Activated T-cell treated with anti-CD3 and anti-CD28 coated beads for 1 hour (primary cell): ENCODE results near the gene WDR82.
A peak's percentile ranks its signal among the peaks of the same experiment; 100 is the strongest.
"Not testable (repeated sequence)": the region's sequence is repeated elsewhere in the genome, so short reads cannot be mapped to it uniquely, and the experiment has no call there.

Source experiments
- DNase-seq: peaks from one replicate; pipeline ENCODE4 v3.0.0-alpha.2; 2020; ENCODE audit warnings: low read depth

Gene WDR82

DNA sequence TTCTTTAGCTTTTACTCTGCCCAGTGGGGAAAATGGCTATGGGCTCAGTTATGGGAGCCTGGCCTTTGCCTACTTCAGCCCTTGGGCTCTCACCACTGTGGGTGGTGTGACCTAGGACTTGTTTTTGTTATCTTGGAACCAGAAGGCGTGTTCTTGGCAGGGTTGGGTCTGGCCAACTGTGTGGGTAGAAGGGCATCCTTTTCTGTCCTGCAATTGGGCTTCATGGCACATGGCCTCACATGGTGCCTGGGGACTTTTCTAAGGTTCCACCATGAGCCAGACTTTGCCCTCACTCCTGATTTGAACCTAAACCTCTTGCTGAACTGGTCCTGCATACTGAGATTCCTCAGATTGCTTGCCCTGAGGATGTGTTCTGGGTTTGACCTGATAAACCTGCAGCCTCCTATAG lies 10.9 kb upstream of the WDR82 start:
- no peak for DNase-seq

DNA sequence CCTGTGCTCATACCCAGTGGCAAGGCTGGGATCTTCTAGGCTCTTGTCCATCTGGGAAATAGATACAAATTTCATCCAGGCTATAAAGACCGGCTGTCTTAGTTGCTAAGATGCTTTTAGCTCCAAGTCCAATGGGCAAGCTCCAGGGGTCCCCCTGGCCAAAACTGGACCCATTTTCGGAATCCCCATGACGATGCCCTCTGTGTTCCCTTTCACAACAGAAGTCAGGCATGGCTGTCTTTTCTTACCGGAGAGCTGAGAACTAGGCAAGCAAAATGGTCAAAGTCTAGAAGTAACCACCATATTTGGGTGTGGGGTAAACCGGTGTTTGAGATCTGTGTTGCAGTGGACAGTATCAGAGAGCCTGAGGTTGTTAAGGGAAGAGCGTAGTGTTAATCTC lies 10.2 kb upstream of the WDR82 start:
- no peak for DNase-seq

DNA sequence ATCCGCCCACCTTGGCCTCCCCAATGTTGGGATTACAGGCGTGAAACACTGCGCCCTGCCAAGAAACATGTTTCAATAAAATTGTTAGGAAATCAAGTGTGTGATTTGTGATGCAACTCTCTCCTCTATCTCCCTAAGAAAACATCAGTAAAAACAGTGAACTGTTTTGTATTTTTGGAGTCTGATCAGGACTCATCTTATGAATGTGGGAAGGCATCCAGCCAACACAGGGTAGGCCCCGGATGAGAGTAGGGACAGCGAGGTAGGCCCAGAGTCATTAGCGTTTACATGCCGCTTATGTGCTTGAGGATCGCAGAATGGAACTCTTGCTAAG lies 8.3 kb upstream of the WDR82 start:
- DNase-seq: no peak

DNA sequence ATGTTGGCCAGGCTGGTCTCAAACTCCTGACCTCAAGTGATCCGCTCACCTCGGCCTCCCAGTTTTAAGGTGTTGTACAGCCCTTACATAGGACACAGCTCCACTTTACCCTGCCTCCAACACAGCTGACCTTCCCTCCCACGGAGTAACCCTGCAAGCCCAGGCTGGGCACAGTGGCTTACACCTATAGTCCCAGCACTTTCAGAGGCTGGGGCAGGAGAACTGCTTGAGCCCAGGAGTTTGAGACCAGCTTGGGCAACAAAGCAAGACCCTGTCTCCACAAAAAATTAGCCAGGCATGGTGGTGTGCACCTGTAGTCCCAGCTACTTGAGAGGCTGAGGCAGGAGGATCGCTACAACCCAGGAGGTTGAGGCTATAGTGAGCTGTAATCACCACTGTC lies 5.6 kb upstream of the WDR82 start:
- not testable (repeated sequence) for DNase-seq

DNA sequence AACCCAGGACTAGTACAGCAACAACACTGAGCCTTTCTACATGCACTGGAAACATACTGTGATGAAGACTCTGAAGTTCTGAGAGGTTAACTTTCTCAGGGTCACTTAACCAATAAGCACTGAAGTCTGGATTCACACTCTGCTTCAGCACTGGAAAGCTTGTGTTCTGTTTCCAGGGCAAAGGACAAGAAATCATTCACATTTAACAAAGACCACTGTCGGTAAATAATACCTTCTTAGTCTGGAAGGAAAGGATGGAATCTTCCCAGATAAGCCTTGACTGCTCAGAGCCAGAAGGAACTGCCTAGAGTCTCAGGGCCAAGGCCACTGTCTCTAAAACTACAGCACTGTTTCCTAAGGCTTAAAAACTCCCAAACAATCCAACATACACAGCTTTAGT lies 4.9 kb upstream of the WDR82 start:
- no peak for DNase-seq

DNA sequence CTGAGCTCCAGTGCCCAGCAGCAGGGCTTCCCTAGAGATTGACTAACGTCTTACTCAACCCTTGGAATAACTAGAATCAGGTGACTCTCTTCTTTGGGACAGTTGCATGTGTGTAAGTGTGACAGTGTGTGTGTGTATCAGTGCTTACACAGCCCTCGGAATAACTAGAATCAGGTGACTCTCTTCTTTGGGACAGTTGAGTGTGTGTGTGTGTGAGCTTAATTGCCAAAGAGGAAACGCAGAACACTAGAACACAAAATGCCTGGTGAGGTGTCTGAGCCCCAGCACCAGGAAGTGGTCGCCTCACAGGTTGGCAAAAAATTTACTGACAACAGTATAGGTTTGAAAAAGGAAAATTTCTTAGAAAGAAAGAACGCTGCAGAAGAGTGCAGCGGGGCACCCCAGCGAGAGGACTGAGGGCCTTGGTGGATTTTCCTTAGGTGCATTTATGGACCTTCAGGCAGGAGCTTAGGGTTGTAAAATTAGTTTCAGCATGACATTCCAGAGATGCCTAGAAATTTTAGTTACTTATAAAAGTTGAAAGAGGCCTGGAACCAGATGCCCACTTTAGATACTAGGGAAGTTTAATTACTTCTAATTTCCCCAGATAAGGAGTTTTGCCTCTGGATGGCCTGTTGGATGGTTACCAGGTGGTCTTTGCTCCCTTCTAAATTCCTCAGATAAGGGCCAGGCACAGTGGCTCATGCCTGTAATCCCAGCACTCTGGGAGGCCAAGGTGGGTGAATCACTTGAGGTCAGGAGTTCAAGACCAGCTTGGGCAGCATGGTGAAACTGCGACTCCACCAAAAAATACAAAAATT lies 3.7 kb upstream of the WDR82 start:
- DNase-seq: peak; percentile 29

DNA sequence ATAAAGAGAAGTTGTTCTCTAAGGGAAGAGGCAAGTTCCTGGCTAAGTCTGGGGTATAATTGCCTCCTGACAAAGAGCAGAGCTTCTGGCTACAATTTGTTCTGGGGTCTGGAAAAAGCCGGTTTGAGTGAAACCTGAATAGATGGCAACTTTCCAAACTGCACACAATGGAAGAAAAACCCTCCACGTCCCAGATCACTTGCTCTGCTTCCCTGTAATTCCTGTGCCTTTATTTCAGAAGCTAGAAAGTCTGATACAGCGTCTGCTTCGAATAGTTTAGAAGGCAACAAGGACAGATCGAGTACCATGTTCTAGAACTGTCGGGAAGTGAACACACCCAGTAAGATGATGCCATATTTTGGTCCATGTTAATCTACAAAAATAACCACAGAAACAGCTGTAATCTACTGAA lies 1.6 kb upstream of the WDR82 start:
- DNase-seq: no peak

DNA sequence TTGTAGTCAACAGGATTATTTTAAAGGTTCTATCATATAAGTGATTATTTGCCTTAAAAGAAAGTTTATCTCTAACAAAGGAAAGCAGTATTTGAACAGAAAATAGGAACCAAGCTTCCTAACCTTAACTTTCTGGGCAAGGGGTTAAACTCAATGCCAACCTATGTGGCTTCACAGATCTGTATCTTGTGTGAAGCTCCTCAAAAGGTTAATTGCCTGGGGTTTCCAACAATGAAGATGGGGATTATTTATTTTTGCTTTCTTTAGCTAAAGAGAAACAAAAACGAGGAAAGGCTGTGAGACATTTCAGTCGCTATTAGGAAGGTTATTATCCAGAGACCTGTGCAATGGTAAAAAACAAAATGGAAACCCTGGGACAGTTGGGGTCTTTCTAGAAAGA lies 1.1 kb upstream of the WDR82 start:
- no peak for DNase-seq

DNA sequence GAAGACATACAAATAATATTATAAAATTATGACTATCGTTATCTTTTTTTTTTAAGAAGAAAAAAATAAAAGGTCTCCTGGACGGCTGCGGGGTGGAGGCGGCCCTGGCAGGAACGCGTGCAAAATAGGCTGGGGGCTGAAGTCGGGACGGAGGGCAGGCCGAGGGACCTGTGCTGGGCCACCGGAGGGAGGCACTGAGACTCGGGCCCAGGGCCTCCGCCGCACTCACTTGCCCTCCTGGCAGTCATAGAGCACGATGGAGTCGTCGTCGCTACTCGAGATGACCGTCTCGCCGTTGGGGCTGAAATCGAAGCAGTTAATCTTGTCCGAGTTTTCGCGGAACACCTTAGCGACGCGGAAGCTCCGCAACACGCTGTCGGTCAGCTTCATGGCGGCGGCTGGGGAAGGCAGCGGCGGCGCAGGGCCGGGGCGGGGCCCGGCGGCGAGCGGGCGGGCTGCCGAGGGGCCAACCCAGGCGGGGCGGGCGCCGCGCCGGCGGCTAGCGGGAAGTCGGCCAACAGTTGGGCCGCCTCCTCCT lies 408 bp downstream of the WDR82 start:
- DNase-seq: peak; percentile 54

DNA sequence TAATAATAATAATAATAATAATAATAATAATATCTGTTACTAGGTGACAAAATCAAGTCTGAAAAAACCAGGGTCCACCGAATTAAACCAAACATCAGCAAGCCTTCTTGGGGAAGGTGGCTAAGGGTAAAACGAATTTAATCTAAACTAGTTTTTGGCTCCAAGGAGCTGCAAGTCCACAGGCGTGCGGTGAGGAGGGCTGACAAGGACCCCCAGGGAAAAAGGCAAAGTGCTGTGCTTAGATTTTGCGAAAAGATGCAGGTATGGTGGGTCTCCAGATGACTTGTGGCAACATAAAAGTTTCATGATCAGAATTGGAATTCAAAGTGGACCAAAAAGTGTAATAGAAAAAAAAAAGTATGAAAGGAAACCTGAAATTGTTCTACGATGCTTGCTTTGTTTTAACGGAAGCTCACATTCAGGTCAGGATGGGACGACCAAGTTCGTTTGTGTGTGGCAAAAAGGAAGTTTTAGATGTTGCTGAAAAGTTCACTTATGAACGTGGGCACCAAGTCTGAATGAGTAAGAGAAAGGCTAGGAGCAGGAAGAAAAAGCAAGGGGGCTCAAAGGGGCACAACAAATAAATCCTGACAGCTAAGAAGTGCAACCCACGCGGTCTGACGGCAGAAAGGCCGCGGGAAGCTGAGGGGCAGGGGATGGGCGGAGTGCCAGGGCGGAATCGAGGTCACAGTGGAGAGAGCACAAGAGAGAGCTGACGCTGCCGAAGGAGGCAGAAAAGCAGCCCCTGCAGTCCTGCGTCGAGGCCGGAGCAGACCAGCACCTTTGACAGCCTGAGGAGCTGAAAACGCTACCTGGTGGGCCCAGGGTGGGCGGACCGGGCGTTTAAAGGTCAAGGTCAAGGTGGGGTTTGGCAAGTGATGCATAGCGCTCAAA lies 1.1 kb downstream of the WDR82 start:
- DNase-seq: peak; percentile 56

DNA sequence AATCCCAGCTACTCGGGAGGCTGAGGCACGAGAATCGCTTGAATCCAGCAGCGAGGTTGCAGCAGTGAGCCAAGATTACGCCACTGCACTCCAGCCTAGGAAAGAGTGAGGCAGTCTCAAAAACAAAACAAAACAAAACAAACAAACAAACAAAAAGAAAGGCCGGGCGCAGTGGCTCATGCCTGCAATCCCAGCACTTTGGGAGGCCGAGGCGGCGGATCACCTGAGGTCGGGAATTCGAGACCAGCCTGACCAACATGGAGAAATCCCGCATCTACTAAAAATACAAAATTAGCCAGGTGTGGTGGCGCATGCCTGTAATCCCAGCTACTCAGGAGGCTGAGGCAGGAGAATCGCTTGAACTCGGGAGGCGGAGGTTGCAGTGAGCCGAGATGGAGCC lies 3.7 kb downstream of the WDR82 start:
- not testable (repeated sequence) for DNase-seq

DNA sequence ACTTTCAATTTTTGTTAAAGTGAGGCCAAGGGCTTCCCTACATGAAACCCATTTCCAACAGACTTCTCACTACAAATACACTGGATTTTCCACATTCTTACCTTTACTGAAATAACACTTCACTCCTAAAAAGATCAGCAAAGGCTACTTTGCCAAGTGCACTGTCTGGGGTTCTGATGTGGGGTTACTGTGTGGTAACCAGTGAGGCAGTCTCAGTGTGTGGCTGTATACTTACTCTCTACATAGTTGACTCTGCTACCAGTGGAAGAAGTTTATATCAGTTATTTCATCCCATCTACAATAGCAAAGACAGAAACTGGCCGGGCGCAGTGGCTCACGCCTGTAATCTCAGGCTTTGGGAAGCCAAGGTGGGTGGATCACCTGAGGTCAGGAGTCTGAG lies 5.6 kb downstream of the WDR82 start:
- no peak for DNase-seq

DNA sequence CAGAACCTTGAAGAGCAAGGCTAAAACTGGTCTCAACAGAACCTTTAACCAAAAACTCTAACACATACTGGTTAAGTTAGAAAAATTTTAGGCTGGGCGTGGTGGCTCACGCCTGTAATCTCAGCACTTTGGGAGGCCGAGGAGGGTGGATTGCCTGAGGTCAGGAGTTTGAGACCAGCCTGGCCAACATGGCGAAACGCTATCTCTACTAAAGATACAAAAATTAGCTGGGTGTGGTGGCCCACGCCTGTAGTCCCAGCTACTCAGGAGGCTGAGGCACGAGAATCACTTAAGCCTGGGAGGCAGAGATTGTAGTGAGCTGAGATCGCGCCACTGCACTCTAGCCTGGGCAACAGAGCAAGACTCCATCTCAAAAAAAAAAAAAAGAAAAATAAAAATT lies 6.3 kb downstream of the WDR82 start:
- not testable (repeated sequence) for DNase-seq

DNA sequence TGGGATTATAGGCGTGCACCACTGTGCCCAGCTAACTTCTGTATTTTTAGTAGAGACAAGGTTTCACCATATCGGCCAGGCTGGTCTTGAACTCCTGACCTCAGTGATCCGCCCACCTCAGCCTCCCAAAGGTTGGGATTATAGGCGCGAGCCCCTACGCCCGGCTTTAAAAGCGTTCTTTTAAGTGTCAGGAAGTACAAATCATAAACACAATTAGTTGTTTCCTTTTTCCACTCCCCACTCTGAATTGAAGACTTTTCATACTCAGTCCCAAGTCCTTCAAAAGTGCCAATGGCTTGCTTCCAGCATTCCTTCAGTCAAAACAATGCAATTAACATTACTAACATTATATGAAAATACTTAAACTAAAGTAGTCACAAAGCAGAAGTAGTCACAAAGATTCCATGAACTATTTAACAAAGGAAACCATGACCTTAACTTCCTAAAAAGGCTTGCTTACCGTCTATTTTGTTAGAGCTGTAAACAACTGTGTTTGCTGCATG lies 8.1 kb downstream of the WDR82 start:
- DNase-seq: no peak

DNA sequence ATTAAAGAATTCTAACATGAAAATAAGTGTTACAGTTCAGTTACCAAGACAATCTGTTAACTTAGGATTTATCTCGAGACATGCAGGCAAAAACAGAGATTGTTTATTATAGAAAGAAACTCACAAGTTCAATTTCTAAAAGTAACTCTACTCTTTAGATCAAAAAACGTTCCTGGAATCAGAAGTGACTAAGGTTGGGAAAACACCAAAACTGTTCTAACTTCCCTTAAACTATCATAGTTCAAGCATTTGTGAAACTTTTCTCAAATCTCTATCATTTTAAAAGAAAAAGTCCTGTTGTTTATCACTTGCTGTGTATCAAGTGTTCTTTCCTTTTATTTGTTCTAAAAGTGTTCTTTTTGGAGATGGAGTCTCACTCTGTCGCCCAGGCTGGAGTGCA lies 8.7 kb downstream of the WDR82 start:
- no peak for DNase-seq

DNA sequence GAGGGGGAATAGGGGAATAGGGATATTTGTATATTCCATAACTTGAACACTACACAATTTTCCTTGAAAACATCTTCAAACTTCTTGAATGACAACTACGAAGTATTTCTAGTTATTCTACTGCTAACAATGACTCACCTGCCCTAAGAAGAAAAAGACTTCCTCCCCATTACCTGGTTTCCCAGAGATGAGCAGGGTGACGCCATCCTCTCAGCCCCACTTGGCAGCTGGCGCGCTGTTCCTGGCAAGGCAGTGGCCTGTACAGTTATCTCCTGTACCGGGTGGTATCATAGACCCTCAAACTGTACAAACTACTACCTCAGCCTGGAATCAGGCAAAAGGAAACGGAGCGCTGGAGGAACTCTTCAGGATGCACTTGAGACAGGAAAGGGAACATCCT lies 10.4 kb downstream of the WDR82 start:
- DNase-seq: no peak

DNA sequence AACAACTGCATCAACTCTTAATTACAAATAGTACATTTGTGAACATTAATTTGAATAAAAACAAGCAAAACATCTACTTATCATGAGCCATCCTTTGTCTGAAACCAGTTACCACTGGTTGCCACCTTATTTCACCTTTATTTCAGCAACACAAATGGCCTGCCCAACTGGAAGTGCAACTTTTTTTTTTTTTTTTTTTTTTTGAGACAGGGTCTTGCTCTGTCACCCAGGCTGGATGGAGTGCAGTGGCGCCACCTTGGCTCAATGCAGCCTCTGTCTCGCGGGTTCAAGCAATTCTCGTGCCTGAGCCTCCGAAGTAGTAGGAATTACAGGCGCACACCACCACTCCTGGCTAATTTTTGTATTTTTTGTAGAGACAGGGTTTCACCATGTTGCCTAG lies 13.1 kb downstream of the WDR82 start:
- DNase-seq: no peak

DNA sequence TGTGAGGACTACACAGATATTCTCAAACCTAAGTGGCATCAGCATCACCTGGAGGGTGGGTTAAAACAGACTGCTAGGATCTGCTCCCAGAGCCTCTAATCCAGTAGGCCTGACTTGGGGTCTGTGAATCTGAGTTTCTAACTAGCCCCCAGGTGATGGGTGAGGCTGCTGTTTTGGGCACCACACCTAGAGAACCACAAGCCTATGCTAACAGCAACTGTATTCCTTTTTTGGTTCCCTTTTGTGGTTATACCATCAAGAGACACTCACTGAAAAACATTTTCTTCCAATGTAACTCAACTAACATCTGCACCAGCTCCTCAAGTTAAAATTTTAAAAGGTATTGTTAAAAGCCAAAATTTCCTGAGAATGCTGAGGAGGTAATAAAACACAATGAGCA lies 16.0 kb downstream of the WDR82 start:
- no peak for DNase-seq

DNA sequence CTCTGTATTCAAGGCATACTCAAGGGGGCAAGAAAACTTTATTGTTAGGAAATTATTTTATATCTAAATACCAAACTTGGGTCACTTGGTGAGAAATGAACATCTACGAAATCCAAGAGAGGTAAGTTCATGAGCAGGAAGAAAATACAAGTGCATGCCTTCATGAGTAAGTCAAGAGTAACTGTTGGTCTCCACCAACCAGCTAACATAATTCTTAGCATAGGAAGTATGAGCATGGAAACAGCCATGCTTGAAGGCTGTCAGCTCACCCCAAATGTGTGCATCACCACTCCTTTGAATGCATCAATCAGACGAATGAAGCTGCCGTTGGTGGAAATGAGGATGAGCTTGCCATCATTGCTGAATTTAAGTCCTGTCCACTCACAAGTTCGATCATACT lies 19.0 kb downstream of the WDR82 start:
- DNase-seq: no peak

DNA sequence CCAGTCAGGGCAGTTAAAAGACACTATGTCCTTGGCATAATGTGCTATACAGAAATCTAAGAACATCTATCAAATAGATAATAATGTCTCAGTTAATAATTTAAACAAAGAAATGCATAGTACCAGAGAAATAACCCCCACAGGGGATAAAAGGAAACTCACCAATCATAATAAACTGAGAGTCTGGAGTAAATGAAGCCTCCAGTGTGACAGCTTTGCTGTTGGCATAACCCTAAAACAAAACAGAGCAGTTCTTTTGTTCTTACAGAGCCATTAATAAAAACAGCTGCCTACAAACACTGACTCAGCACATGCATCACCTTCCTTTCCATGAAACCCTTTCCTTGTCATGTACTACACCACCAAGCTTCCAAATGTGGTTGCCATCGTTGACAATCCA lies 19.4 kb downstream of the WDR82 start:
- no peak for DNase-seq

DNA sequence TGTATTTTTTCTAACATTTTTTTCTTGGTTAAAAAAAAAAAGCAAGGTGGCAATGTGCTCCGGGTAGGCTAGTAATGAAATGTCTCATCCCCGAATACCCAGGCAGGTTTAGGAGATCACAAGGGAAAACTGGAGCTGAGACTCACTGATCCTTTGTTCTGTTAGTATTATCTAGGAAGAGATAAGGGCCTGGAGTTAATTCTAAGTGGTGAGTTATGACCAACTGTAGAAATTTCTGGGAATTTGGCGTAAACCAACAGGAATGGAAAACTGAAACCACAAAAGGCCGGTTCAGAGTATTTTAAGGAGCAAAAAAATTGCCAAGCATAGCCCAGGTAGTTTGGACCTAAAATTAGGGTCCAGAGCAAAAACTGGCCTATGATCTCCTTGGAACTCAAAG lies 20.5 kb downstream of the WDR82 start:
- no peak for DNase-seq

DNA sequence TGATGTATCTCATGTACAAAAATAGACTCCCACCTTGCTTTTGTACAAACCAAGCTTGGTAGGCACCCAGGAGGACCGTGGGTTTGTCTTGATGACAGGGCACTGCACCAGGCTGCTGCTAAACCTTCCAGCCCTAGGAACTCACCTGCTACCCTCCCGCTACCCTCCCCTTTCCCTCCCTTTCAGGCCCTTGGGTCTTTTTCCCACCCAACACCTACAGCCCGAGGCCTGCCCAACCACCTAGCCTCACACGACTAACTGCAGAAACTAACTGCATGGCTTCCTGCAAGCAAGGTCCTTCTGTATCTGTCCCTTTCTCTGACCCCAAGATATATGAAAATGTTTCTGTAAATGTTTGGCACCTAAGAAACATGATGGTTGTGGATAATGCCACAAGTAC lies 21.8 kb downstream of the WDR82 start:
- DNase-seq: no peak

DNA sequence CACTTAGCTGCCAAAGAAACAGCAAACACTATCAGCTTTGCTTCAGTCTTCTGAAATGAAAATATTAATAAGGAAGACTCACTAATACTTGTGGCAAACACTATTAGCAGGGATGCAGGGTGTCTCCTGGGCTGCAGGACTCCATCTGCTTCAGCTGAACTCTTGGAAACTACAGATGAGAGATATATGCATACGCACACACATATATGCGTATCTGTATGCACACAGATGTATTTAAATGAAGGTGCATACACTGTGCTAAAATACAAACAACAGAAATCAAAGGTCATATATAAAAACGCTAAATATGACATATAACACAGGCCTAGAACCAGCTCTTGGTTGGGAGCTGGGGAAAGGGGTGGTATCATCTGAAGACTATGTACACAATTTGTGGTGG lies 22.3 kb downstream of the WDR82 start:
- no peak for DNase-seq
